ENCODE measurements around the gene KCNQ1. TPM values are rescaled to one million over a fixed set of nuclear protein-coding genes. Genes with fewer than 3 reads are reported as not detected.
A peak's percentile ranks its signal among the peaks of the same experiment; 100 is the strongest.

Gene KCNQ1
- total and polyA plus RNA-seq, 5 experiments from 2014 or later = 8.7 to 25.1 (median 22.9) TPM

- POLR2A ChIA-PET = interaction anchor here (0.6 kb wide), 1 partner anchor 605 kb away, joined by 3 read pairs; no protein-coding TSS in a partner anchor
- Mint-ChIP-seq H3K4me3 (no peak overlapping the region), H3K27ac (peak overlapping the region in 1 of 10 donors; percentile 29), H3K36me3 (no peaks in the 10 kb centered on the region), H3K27me3 (no peaks in the 10 kb centered on the region), H3K9me3 (no peaks in the 10 kb centered on the region), H3K4me1 (peaks cover 0 to 2% (median 1%) of the 10 kb centered on the region in 4 donors)
- ATAC-seq (no peak), DNase-seq (no peak)
Observed at GRCh38 chr11:2413742-2414579, 30.8 kb upstream of the KCNQ1 start.

- no peaks in the 10 kb centered on the region for H3K9me3 Mint-ChIP-seq
- no peak for DNase-seq
- POLR2A ChIA-PET = no interaction called here
- H3K36me3 Mint-ChIP-seq = no peaks in the 10 kb centered on the region
- H3K27me3 Mint-ChIP-seq = no peaks in the 10 kb centered on the region
- no peak overlapping the region for H3K27ac Mint-ChIP-seq
- ATAC-seq = no peak
- H3K4me3 Mint-ChIP-seq = no peak overlapping the region
- H3K4me1 Mint-ChIP-seq = peaks cover 0 to 3% (median 1%) of the 10 kb centered on the region in 4 donors
Observed at GRCh38 chr11:2414616-2415015, 30.2 kb upstream of the KCNQ1 start.

- DNase-seq (no peak), ATAC-seq (no peak)
- H3K4me1 Mint-ChIP-seq = peaks cover 0 to 5% (median 2%) of the 10 kb centered on the region in 4 donors
- H3K27me3 Mint-ChIP-seq = no peaks in the 10 kb centered on the region
- H3K27ac Mint-ChIP-seq = no peak overlapping the region
- no peak overlapping the region for H3K4me3 Mint-ChIP-seq
- POLR2A ChIA-PET = no interaction called here
- no peaks in the 10 kb centered on the region for H3K9me3 Mint-ChIP-seq
- no peaks in the 10 kb centered on the region for H3K36me3 Mint-ChIP-seq
Observed at GRCh38 chr11:2415171-2415570, 29.6 kb upstream of the KCNQ1 start.

- H3K9me3 Mint-ChIP-seq = no peaks in the 10 kb centered on the region
- peaks cover 0 to 5% (median 3%) of the 10 kb centered on the region in 4 donors for H3K4me1 Mint-ChIP-seq
- H3K27ac Mint-ChIP-seq = no peak overlapping the region
- DNase-seq (no peak), ATAC-seq (no peak)
- POLR2A ChIA-PET = no interaction called here
- no peak overlapping the region for H3K4me3 Mint-ChIP-seq
- H3K36me3 Mint-ChIP-seq = no peaks in the 10 kb centered on the region
- H3K27me3 Mint-ChIP-seq = no peaks in the 10 kb centered on the region
Observed at GRCh38 chr11:2415601-2416380, 29.0 kb upstream of the KCNQ1 start.

GRCh38 chr11:2416765-2417164 lies 28.0 kb upstream of the KCNQ1 start:
- no peak for DNase-seq
- no peaks in the 10 kb centered on the region for H3K9me3 Mint-ChIP-seq
- no peak overlapping the region for H3K4me3 Mint-ChIP-seq
- no peaks in the 10 kb centered on the region for H3K27me3 Mint-ChIP-seq
- POLR2A ChIA-PET = no interaction called here
- no peak for ATAC-seq
- no peaks in the 10 kb centered on the region for H3K36me3 Mint-ChIP-seq
- no peak overlapping the region for H3K27ac Mint-ChIP-seq
- H3K4me1 Mint-ChIP-seq = peaks cover 0 to 5% (median 3%) of the 10 kb centered on the region in 4 donors

- H3K4me1 Mint-ChIP-seq = peaks cover 0 to 5% (median 3%) of the 10 kb centered on the region in 4 donors
Observed at GRCh38 chr11:2417856-2418692, 26.7 kb upstream of the KCNQ1 start.

GRCh38 chr11:2418693-2419360 lies 26.0 kb upstream of the KCNQ1 start:
- POLR2A ChIA-PET = interaction anchor here (0.6 to 4.4 kb wide), 5 partner anchors 18 to 481 kb away, joined by 3 to 53 read pairs (median 5); partner anchors contain the start of genes C11orf21, TSPAN32 and TSSC4
- Mint-ChIP-seq H3K36me3 (no peaks in the 10 kb centered on the region), H3K9me3 (no peaks in the 10 kb centered on the region), H3K4me3 (no peak overlapping the region), H3K4me1 (peaks cover 0 to 5% (median 3%) of the 10 kb centered on the region in 4 donors), H3K27me3 (no peaks in the 10 kb centered on the region), H3K27ac (no peak overlapping the region)
- ATAC-seq = no peak
- DNase-seq = no peak

More at GRCh38 chr11:2417856-2418692, 26.7 kb upstream of the KCNQ1 start:
- Mint-ChIP-seq H3K9me3 (no peaks in the 10 kb centered on the region), H3K4me3 (no peak overlapping the region), H3K27ac (no peak overlapping the region), H3K36me3 (no peaks in the 10 kb centered on the region), H3K27me3 (no peaks in the 10 kb centered on the region)
- ATAC-seq (no peak), DNase-seq (no peak)
- POLR2A ChIA-PET = interaction anchor here (0.6 to 4.4 kb wide), 3 partner anchors 114 to 482 kb away, joined by 3 to 53 read pairs (median 5); partner anchors contain the start of genes C11orf21 and TSPAN32

- no peaks in the 10 kb centered on the region for H3K9me3 Mint-ChIP-seq
- no peak overlapping the region for H3K27ac Mint-ChIP-seq
- POLR2A ChIA-PET = interaction anchor here (1.4 to 4.4 kb wide), 3 partner anchors 116 to 233 kb away, joined by 5 to 53 read pairs (median 7); partner anchors contain the start of genes C11orf21 and TSPAN32
- peaks cover 0 to 5% (median 3%) of the 10 kb centered on the region in 4 donors for H3K4me1 Mint-ChIP-seq
- H3K36me3 Mint-ChIP-seq = no peaks in the 10 kb centered on the region
- H3K4me3 Mint-ChIP-seq = peak overlapping the region in 1 of 10 donors; percentile 50
- no peaks in the 10 kb centered on the region for H3K27me3 Mint-ChIP-seq
- DNase-seq (peak in 8 of 10 donors; percentile 44 to 71 (median 54)), ATAC-seq (peak; percentile 41 to 48)
Observed at GRCh38 chr11:2419638-2420501, 24.9 kb upstream of the KCNQ1 start.

- no peak overlapping the region for H3K4me3 Mint-ChIP-seq
- DNase-seq = peak; percentile 39 to 81 (median 69)
- peak; percentile 96 to 98 for ATAC-seq
- no peaks in the 10 kb centered on the region for H3K36me3 Mint-ChIP-seq
- no peaks in the 10 kb centered on the region for H3K27me3 Mint-ChIP-seq
- peaks cover 0 to 5% (median 3%) of the 10 kb centered on the region in 4 donors for H3K4me1 Mint-ChIP-seq
- POLR2A ChIA-PET = interaction anchor here (0.7 to 4.4 kb wide), 4 partner anchors 117 to 233 kb away, joined by 3 to 53 read pairs (median 5); partner anchors contain the start of genes C11orf21 and TSPAN32
- no peak overlapping the region for H3K27ac Mint-ChIP-seq
- no peaks in the 10 kb centered on the region for H3K9me3 Mint-ChIP-seq
Observed at GRCh38 chr11:2420502-2421225, 24.1 kb upstream of the KCNQ1 start.

- ATAC-seq = no peak
- Mint-ChIP-seq H3K9me3 (no peaks in the 10 kb centered on the region), H3K4me3 (no peak overlapping the region), H3K36me3 (no peaks in the 10 kb centered on the region), H3K4me1 (peaks cover 0 to 5% (median 3%) of the 10 kb centered on the region in 4 donors), H3K27me3 (no peaks in the 10 kb centered on the region), H3K27ac (no peak overlapping the region)
- POLR2A ChIA-PET = interaction anchor here (0.6 to 4.4 kb wide), 5 partner anchors 118 to 234 kb away, joined by 3 to 53 read pairs (median 6); partner anchors contain the start of genes C11orf21 and TSPAN32
- DNase-seq = peak in 1 of 10 donors; percentile 60
Observed at GRCh38 chr11:2421226-2421994, 23.4 kb upstream of the KCNQ1 start.

Data from naive thymus-derived CD8-positive, alpha-beta T cell (primary cell).